Pancreas (tissue), 10 donors: ENCODE measurements around the gene NAA35. TPM values are rescaled to one million over a fixed set of nuclear protein-coding genes. Genes with fewer than 3 reads are reported as not detected.

ENCODE experiments used
- ATAC-seq, 4 donors: fragments of 200-7000 bp; cut with Tn5 transposase; one replicate each; pipeline versions ENCODE4 v1.8.0 to v1.9.1; 2020; ENCODE audit warnings: mild to moderate bottlenecking in 4 of 4, moderate library complexity in 4 of 4
- DNase-seq, 6 donors: peaks; one replicate each; pipeline ENCODE4 v3.0.0-alpha.2; 2020
- FAIRE-seq: peaks from 2 replicates; lab custom pipeline; 2012; peaks lifted over from hg19 to GRCh38; lab: Jason Lieb, UNC
- H3K27ac ChIP-seq, 4 donors: fragments of 200-600 bp; sonication (generic); 1 replicate in 3 of 4; 2 replicates in 1 of 4; pipeline versions ENCODE4 v1.5.0 to v1.8.0; 2020
- H3K27me3 ChIP-seq, 4 donors: fragments of 200-600 bp; one replicate each; pipeline ENCODE4 v1.8.0; 2021
- H3K36me3 ChIP-seq, 3 donors: fragments of 200-600 bp; sonication (generic) in 1 of 3; one replicate each; pipeline versions ENCODE4 v1.5.0 to v1.8.0; 2020 to 2021
- H3K4me1 ChIP-seq, 3 donors: fragments of 200-600 bp; one replicate each; pipeline ENCODE4 v1.8.0; 2021
- H3K4me3 ChIP-seq, 4 donors: fragments of 200-600 bp; sonication (generic) in 2 of 4; one replicate each; pipeline versions ENCODE4 v1.5.0 to v1.8.0; 2020 to 2021
- H3K9me3 ChIP-seq, 4 donors: fragments of 200-600 bp; one replicate each; pipeline ENCODE4 v1.8.0; 2021
- WGBS, 2 donors: extraction: QIAGEN DNeasy Blood & Tissue Kit; methylation state at CpG; one replicate each; pipeline ENCODE4 v1.1.7; 2013; 5-methylcytosine and 5-hydroxymethylcytosine counted together
- intact Hi-C, 3 donors: fragments of 100-400 bp; cut with DNase I; formaldehyde crosslinking; loops; one replicate each; pipeline versions ENCODE4 v1.11.1 to v1.14.2; 2022
- polyA plus RNA-seq, 2 donors: library from polyadenylated mRNA; stranded (reverse); fragments of 200-250 nt; gene quantifications; one replicate each; pipeline ENCODE4 v1.2.3, GENCODE V29; 2013
- total RNA-seq, 6 donors: library from RNA; stranded (reverse); fragmentation: NEBNext Ultra II Directional in 4 of 6; extraction: Animal tissue kit (Norgen Biotek cat#: 25700) in 4 of 6; gene quantifications; one replicate each; pipeline versions ENCODE4 v1.2.1 to v1.2.4, GENCODE V29; 2021 to 2023
- TF ChIP-seq, protein P1 (sequence below), 4 donors: fragments of 200-600 bp; sonication (generic) in 3 of 4; IDR thresholded peaks; one replicate each; pipeline versions ENCODE4 v1.5.0 to v1.8.0; 2021; ENCODE audit warnings: antibody characterized with exemption in 4 of 4
- donor health status: healthy with polysubstance abuse.
- donor health status: DM: no; HTN: no; CAD: no; lungs with moderate emphysema.
- donor health status: DM: no; HTN: no; CAD: no.
- donor health status: control.
- donor health status: control.
- donor health status: Bipolar disorder and iron deficiency.
- donor health status: DM: yes; HTN: yes; CAD: no.
- donor health status: DM: no; HTN: no; CAD: no.
- donor health status: DM: no; HTN: no; CAD: no.
- donor health status: DM: yes; HTN: yes; CAD: no.

Gene NAA35
- total and polyA plus RNA-seq, 8 donors, result 4.1 to 13.8 (median 11.0) TPM

DNA sequence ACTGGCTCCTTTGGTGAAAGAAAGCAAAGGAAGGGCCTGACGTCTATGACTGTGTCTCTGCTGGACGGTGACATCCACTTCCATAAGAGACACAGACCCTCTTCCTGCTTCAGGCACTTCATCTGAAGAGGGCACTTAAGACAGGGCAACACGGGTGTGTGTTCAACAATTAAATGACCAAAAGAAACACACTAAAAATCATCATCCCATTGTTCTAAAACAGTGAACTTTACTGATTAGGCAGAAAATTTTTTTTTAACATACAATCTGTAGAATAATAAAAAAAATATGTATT is 99.9 kb downstream of the NAA35 start:
- Histone ChIP-seq H3K4me1 (no peaks in the 10 kb centered on the region), H3K36me3 (no peaks in the 10 kb centered on the region), H3K9me3 (no peaks in the 10 kb centered on the region), H3K27me3 (no peaks in the 10 kb centered on the region), H3K4me3 (no peak overlapping the region), H3K27ac (no peak overlapping the region)
- FAIRE-seq, result no peak
- TF ChIP-seq, protein P1, sequence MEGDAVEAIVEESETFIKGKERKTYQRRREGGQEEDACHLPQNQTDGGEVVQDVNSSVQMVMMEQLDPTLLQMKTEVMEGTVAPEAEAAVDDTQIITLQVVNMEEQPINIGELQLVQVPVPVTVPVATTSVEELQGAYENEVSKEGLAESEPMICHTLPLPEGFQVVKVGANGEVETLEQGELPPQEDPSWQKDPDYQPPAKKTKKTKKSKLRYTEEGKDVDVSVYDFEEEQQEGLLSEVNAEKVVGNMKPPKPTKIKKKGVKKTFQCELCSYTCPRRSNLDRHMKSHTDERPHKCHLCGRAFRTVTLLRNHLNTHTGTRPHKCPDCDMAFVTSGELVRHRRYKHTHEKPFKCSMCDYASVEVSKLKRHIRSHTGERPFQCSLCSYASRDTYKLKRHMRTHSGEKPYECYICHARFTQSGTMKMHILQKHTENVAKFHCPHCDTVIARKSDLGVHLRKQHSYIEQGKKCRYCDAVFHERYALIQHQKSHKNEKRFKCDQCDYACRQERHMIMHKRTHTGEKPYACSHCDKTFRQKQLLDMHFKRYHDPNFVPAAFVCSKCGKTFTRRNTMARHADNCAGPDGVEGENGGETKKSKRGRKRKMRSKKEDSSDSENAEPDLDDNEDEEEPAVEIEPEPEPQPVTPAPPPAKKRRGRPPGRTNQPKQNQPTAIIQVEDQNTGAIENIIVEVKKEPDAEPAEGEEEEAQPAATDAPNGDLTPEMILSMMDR (IDR thresholded peaks at IDR 0.05), result no peak
- no peak for DNase-seq
- intact Hi-C loops, result no loop called here
- no peak for ATAC-seq
- 76 to 85% methylated on average over 3 of the region's 3 CpGs for WGBS, 2 donors

- no peaks in the 10 kb centered on the region for H3K4me1 ChIP-seq
- intact Hi-C loops, result no loop called here
- no peaks in the 10 kb centered on the region for H3K27me3 ChIP-seq
- H3K36me3 ChIP-seq, result no peaks in the 10 kb centered on the region
- DNase-seq (no peak), ATAC-seq (peak in 3 of 4 donors; percentile 48 to 71 (median 67)), FAIRE-seq (no peak)
- TF ChIP-seq, protein P1 (IDR thresholded peaks at IDR 0.05), result no peak
- no peak overlapping the region for H3K4me3 ChIP-seq
- WGBS, 2 donors, result 45 to 50% methylated on average over 8 of the region's 8 CpGs
- H3K27ac ChIP-seq, result no peak overlapping the region
- H3K9me3 ChIP-seq, result no peaks in the 10 kb centered on the region
These were observed 100.4 kb downstream of the NAA35 start for GRCh38 chr9:86041311-86041741.

GRCh38 chr9:86042199-86042978 is 101.4 kb downstream of the NAA35 start:
- no peaks in the 10 kb centered on the region for H3K4me1 ChIP-seq
- no peaks in the 10 kb centered on the region for H3K9me3 ChIP-seq
- DNase-seq, result no peak
- FAIRE-seq, result no peak
- TF ChIP-seq, protein P1 (IDR thresholded peaks at IDR 0.05), result no peak
- H3K27ac ChIP-seq, result no peak overlapping the region
- peak; percentile 29 to 61 (median 54) for ATAC-seq
- no peaks in the 10 kb centered on the region for H3K27me3 ChIP-seq
- intact Hi-C loops, result no loop called here
- H3K4me3 ChIP-seq, result no peak overlapping the region
- WGBS, 2 donors, result 20% methylated on average over 5 of the region's 5 CpGs
- no peaks in the 10 kb centered on the region for H3K36me3 ChIP-seq

DNA sequence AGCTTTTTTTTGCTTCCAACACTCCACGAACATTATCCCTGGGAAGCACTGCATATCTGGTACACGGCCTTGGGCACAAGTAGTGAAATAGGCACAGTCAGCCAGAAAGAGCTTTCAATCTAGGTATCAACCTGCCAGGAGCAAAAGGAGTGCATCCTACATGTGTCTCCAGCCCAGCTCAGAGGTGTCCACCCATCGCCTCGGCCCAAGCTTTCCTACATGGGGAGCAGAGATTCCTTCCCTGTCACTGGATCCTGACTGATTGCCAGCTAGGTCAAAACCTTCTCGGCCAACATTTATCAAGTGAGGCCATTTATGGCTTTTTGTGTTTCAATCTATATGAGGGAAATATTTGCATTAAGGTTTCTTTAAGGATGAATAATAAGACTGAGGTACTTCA is 102.6 kb downstream of the NAA35 start:
- WGBS, 2 donors, result 90 to 94% methylated on average over 5 of the region's 5 CpGs
- no peak overlapping the region for H3K27ac ChIP-seq
- no peaks in the 10 kb centered on the region for H3K9me3 ChIP-seq
- TF ChIP-seq, protein P1 (IDR thresholded peaks at IDR 0.05), result no peak
- DNase-seq, result no peak
- no peak for ATAC-seq
- H3K4me3 ChIP-seq, result no peak overlapping the region
- FAIRE-seq, result no peak
- no peaks in the 10 kb centered on the region for H3K4me1 ChIP-seq
- intact Hi-C loops, result no loop called here
- no peaks in the 10 kb centered on the region for H3K27me3 ChIP-seq
- no peaks in the 10 kb centered on the region for H3K36me3 ChIP-seq

DNA sequence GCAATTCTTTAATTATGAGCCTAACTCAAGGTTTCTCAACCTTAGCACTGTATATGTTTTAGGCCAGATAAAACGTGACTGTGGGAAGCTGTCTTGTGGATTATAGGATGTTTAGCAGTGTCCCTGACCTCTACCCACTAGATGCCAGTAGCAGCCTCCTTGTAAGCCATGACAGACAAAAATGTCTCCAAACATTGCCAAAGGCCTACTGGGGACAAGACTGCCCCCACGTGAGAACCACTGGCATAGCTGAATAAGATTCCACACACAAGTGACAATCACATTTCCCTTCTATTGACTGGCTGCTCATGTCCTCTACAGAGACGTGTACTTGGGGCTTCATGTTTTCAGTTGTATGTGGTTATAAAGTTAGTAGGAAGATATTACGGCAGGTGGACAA is 103.1 kb downstream of the NAA35 start:
- DNase-seq (no peak), ATAC-seq (no peak), FAIRE-seq (no peak)
- H3K27ac ChIP-seq, result no peak overlapping the region
- no peaks in the 10 kb centered on the region for H3K27me3 ChIP-seq
- H3K4me1 ChIP-seq, result no peaks in the 10 kb centered on the region
- TF ChIP-seq, protein P1 (IDR thresholded peaks at IDR 0.05), result no peak
- H3K9me3 ChIP-seq, result no peaks in the 10 kb centered on the region
- 88 to 92% methylated on average over 4 of the region's 4 CpGs for WGBS, 2 donors
- intact Hi-C loops, result no loop called here
- H3K4me3 ChIP-seq, result no peak overlapping the region
- H3K36me3 ChIP-seq, result no peaks in the 10 kb centered on the region
